MM.1S (cell line): Measurements from ENCODE around the gene ATP9A.

Source experiments
- DNase-seq: peaks from one replicate; pipeline ENCODE4 v3.0.0-alpha.2; 2015
- H2AFZ ChIP-seq: fragments of 300-600 bp; sonication (generic); 2 replicates; pipeline ENCODE4 v1.6.0; 2016; ENCODE audit warnings: antibody characterized with exemption, low read length
- H3F3A ChIP-seq: fragments of 300-600 bp; sonication (generic); 2 replicates; pipeline ENCODE4 v1.6.1; 2016; ENCODE audit warnings: mild to moderate bottlenecking, antibody characterized with exemption, low read length, moderate library complexity, mixed read lengths; ENCODE audit not compliant: insufficient read depth
- H3K27ac ChIP-seq: fragments of 300-600 bp; sonication (generic); 2 replicates; pipeline ENCODE4 v1.5.1; 2016; ENCODE audit warnings: mild to moderate bottlenecking, low read length
- H3K27me3 ChIP-seq: fragments of 300-600 bp; sonication (generic); replicated peaks from 2 replicates; pipeline ENCODE4 v1.6.0; 2016; ENCODE audit warnings: low read length; ENCODE audit not compliant: insufficient read depth
- H3K36me3 ChIP-seq: fragments of 300-600 bp; sonication (generic); replicated peaks from 2 replicates; pipeline ENCODE4 v1.6.1; 2016; ENCODE audit warnings: mild to moderate bottlenecking, low read length, mixed read lengths; ENCODE audit not compliant: insufficient read depth
- H3K4me1 ChIP-seq: fragments of 300-600 bp; sonication (generic); 2 replicates; pipeline ENCODE4 v1.6.1; 2016; ENCODE audit warnings: low read length, mixed read lengths
- H3K4me2 ChIP-seq: fragments of 300-600 bp; sonication (generic); 2 replicates; pipeline ENCODE4 v1.6.0; 2016; ENCODE audit warnings: low read depth, low read length
- H3K4me3 ChIP-seq: fragments of 300-600 bp; sonication (generic); 2 replicates; pipeline ENCODE4 v1.5.1; 2016; ENCODE audit warnings: low read length, mixed read lengths
- H3K79me2 ChIP-seq: fragments of 300-600 bp; sonication (generic); 2 replicates; pipeline ENCODE4 v1.6.1; 2016; ENCODE audit warnings: mixed run types, low read length, mixed read lengths
- H3K9ac ChIP-seq: fragments of 300-600 bp; sonication (generic); 2 replicates; pipeline ENCODE4 v1.6.1; 2016; ENCODE audit warnings: low read length, mixed read lengths
- H3K9me2 ChIP-seq: fragments of 300-600 bp; sonication (generic); replicated peaks from 2 replicates; pipeline ENCODE4 v1.6.1; 2016; ENCODE audit warnings: mild to moderate bottlenecking, low read length, mixed read lengths; ENCODE audit not compliant: insufficient read depth
- H3K9me3 ChIP-seq: fragments of 300-600 bp; sonication (generic); replicated peaks from 2 replicates; pipeline ENCODE4 v1.6.1; 2016; ENCODE audit warnings: mild to moderate bottlenecking, low read length, mixed read lengths; ENCODE audit not compliant: insufficient read depth
- H4K20me1 ChIP-seq: fragments of 300-600 bp; sonication (generic); 2 replicates; pipeline ENCODE4 v1.6.1; 2016; ENCODE audit warnings: mild to moderate bottlenecking, low read length, moderate library complexity, mixed read lengths; ENCODE audit not compliant: insufficient read depth
- EZH2 ChIP-seq: fragments of 300-600 bp; sonication (generic); optimal IDR thresholded peaks from 2 replicates; pipeline ENCODE3; 2017; ENCODE audit warnings: low read depth, mild to moderate bottlenecking, antibody characterized with exemption, low read length, mixed read lengths
- EZH2phosphoT487 ChIP-seq: fragments of 300-600 bp; sonication (generic); IDR thresholded peaks from 2 replicates; pipeline ENCODE4 v1.6.1; 2018; ENCODE audit warnings: antibody characterized with exemption, low read length
- TF ChIP-seq, protein P1 (sequence below): fragments of 300-600 bp; sonication (generic); IDR thresholded peaks from 2 replicates; pipeline ENCODE4 v1.5.1; 2016; ENCODE audit warnings: antibody characterized with exemption, low read length, mixed read lengths

Gene ATP9A

DNA sequence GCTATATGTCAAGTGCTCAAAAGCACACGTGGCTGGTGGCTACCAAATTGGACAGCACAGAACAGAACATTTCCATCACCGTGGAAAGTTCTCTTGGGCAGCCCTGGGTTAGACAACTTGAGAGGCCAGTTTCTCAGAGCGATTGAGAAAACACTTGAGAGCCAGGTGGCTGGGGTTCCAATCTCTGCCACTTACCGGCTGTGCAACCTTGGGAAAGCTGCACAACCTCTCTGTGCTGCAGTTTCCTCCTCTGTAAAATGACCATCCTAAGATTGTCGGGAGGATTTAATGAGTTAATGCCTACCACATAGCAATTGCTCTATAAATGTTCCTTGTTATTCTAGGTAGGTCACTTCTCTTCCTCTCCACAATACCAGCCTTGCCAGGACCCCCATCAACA, 200.6 kb downstream of the ATP9A start:
- no peak for DNase-seq

DNA sequence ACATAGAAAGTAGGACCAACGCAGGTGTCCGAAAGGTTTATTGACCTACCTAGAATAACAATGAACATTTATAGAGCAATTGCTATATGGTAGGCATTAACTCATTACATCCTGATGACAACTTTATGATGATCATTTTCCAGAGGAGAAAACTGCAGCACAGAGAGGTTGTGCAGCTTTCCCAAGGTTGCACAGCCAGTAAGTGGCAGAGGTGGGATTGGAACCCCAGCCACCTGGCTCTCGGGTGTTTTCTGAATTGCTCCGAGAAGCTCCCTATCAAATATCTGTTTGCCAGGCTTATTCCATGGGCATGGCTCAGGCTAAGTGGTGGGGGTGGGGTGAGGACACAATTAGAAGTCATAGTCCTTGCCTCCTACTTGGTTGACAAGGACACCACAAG, 201.6 kb downstream of the ATP9A start:
- no peaks in the 10 kb centered on the region for H3K4me1 ChIP-seq
- no peak overlapping the region for H3K9ac ChIP-seq
- H3K9me2 ChIP-seq: no peaks in the 10 kb centered on the region
- H4K20me1 ChIP-seq: no peaks in the 10 kb centered on the region
- no peak overlapping the region for H3K4me3 ChIP-seq
- H3K27ac ChIP-seq: no peak overlapping the region
- peaks cover 19% of the 10 kb centered on the region for H3K27me3 ChIP-seq
- H3F3A ChIP-seq: no peaks in the 10 kb centered on the region
- no peak overlapping the region for H2AFZ ChIP-seq
- TF ChIP-seq, protein P1, sequence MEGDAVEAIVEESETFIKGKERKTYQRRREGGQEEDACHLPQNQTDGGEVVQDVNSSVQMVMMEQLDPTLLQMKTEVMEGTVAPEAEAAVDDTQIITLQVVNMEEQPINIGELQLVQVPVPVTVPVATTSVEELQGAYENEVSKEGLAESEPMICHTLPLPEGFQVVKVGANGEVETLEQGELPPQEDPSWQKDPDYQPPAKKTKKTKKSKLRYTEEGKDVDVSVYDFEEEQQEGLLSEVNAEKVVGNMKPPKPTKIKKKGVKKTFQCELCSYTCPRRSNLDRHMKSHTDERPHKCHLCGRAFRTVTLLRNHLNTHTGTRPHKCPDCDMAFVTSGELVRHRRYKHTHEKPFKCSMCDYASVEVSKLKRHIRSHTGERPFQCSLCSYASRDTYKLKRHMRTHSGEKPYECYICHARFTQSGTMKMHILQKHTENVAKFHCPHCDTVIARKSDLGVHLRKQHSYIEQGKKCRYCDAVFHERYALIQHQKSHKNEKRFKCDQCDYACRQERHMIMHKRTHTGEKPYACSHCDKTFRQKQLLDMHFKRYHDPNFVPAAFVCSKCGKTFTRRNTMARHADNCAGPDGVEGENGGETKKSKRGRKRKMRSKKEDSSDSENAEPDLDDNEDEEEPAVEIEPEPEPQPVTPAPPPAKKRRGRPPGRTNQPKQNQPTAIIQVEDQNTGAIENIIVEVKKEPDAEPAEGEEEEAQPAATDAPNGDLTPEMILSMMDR: no peak
- TF ChIP-seq EZH2 (no peak), EZH2phosphoT487 (no peak)
- H3K4me2 ChIP-seq: no peak overlapping the region
- H3K79me2 ChIP-seq: no peaks in the 10 kb centered on the region
- DNase-seq: no peak
- H3K36me3 ChIP-seq: no peaks in the 10 kb centered on the region
- H3K9me3 ChIP-seq: no peaks in the 10 kb centered on the region

More for the DNA sequence above, 200.6 kb downstream of the ATP9A start:
- H3K4me1 ChIP-seq: no peaks in the 10 kb centered on the region
- H3K9ac ChIP-seq: no peak overlapping the region
- H3K27me3 ChIP-seq: peaks cover 9% of the 10 kb centered on the region
- no peak for TF ChIP-seq EZH2phosphoT487
- no peaks in the 10 kb centered on the region for H3F3A ChIP-seq
- H3K4me2 ChIP-seq: no peak overlapping the region
- H4K20me1 ChIP-seq: no peaks in the 10 kb centered on the region
- H3K27ac ChIP-seq: no peak overlapping the region
- no peaks in the 10 kb centered on the region for H3K36me3 ChIP-seq
- no peaks in the 10 kb centered on the region for H3K9me3 ChIP-seq
- H3K4me3 ChIP-seq: no peak overlapping the region
- no peaks in the 10 kb centered on the region for H3K79me2 ChIP-seq
- H2AFZ ChIP-seq: no peak overlapping the region
- no peaks in the 10 kb centered on the region for H3K9me2 ChIP-seq

DNA sequence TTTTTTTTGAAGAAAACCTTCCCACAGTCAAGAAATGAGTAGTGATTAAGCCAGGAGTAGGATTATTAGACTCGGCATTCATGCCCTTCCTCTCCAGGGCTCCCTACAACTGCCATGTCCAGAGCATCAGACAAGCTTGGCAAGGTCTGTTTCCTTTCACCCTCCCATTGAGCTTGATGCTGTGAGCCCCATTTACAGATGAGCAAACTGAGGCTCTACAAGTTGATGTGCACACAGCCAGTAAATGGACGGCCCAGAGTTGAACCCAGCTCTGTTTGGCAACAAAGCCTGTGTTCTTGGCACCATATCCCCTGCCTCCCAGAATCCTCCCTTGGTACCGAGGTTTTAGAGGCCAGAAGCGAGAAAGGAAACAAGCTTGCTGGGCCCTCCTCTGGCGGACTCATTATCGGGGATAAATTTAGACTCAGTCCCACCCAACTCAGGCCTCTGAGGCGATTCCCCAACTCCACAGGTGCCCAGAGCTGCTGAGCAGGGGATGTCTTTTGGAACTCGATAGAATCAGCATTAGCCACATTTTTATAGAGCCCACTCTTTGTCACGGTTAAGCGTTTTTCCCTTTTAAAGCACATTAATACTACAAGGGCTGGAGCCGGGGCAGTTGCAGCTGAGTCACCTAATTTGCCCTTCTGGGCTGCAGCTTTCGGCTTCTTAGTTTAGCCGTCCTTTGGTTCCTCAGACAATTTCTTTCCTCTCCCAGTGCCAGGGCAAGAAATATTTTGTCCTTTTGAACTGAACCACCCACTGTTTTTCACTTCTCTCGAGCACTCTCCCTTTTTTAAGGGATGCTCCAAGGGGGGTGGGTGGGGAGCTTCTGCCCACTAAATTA, 202.7 kb downstream of the ATP9A start:
- peak; percentile 28 for DNase-seq
- H3K27me3 ChIP-seq: peaks cover 21% of the 10 kb centered on the region

More for the DNA sequence above, 202.7 kb downstream of the ATP9A start:
- TF ChIP-seq EZH2 (no peak), EZH2phosphoT487 (no peak)
- TF ChIP-seq, protein P1: no peak
- Histone ChIP-seq H3K36me3 (no peaks in the 10 kb centered on the region), H3K4me1 (no peaks in the 10 kb centered on the region), H3K4me3 (peak overlapping the region; percentile 18; the same call in 1 of the 2 replicates), H3K79me2 (no peaks in the 10 kb centered on the region), H3K27ac (peak overlapping the region; percentile 38; the same call in 1 of the 2 replicates), H3K9me2 (no peaks in the 10 kb centered on the region), H3K4me2 (peak overlapping the region; percentile 39; the same call in 1 of the 2 replicates), H3K9me3 (no peaks in the 10 kb centered on the region), H3F3A (no peaks in the 10 kb centered on the region), H3K9ac (no peak overlapping the region), H4K20me1 (no peaks in the 10 kb centered on the region), H2AFZ (0 out of 2 replicates have a peak overlapping the region, but pooled peaks have one; percentile 3)
